Inflammatory macrophage treated with lipopolysaccharide for 1 hour (primary cell): ENCODE measurements around the gene TAL2.

Source experiments
- DNase-seq, 2 donors: peaks; one replicate each; pipeline ENCODE4 v3.0.0-alpha.2; 2020 to 2022

Gene TAL2

GRCh38 chr9:105711867-105712266 lies 49.6 kb downstream of the TAL2 start:
- no peak for DNase-seq

GRCh38 chr9:105712297-105712696 lies 50.0 kb downstream of the TAL2 start:
- no peak for DNase-seq
